ENCODE measurements around the gene TMEM119. TPM values are rescaled to one million over a fixed set of nuclear protein-coding genes. Genes with fewer than 3 reads are reported as not detected.
"Not testable (repeated sequence)": the region's sequence is repeated elsewhere in the genome, so short reads cannot be mapped to it uniquely, and the experiment has no call there.

TMEM119 gene
- total RNA-seq, 1 experiment from 2014 or later = not detected

- peaks cover 8% of the 10 kb centered on the region for H3K4me1 ChIP-seq (ENCODE audit: insufficient read depth, low read length, poor library complexity, severe bottlenecking)
- ChIA-PET CTCF (interaction anchor here (0.5 kb wide), 1 partner anchor 27 kb away, joined by 6 read pairs; no protein-coding TSS in a partner anchor), POLR2A (ENCODE audit: low non-redundant PET) (no interaction called here)
- no peak for DNase-seq (ENCODE audit: low spot score)
- no peak overlapping the region for H3K4me3 ChIP-seq (ENCODE audit: low read depth, low read length, poor library complexity, severe bottlenecking)
- intact Hi-C loops (cut with micrococcal nuclease; ENCODE audit: unreplicated experiment) = no loop called here
- no peak overlapping the region for H3K27ac ChIP-seq (ENCODE audit: low read depth, low read length, poor library complexity, severe bottlenecking)
- no peaks in the 10 kb centered on the region for H3K36me3 ChIP-seq (ENCODE audit: insufficient read depth, low read length, poor library complexity, severe bottlenecking)
- no peaks in the 10 kb centered on the region for H3K27me3 ChIP-seq (replicated peaks; ENCODE audit: insufficient read depth, low read depth, low read length, poor library complexity)
- BruUV-seq (replicated peaks) = no TSS peak
- H3K9me3 ChIP-seq (ENCODE audit: low read depth, low read length, poor library complexity, severe bottlenecking) = no peaks in the 10 kb centered on the region
- TF ChIP-seq EZH2 (IDR thresholded peaks at IDR 0.05; ENCODE audit: borderline replicate concordance, low read depth, low read length, poor library complexity, severe bottlenecking) (no peak), CTCF (conservative IDR thresholded peaks at IDR 0.05; ENCODE audit: low read depth, low read length) (no peak)
Measured at GRCh38 chr12:108620236-108620879, 22.5 kb upstream of the TMEM119 start.

DNA sequence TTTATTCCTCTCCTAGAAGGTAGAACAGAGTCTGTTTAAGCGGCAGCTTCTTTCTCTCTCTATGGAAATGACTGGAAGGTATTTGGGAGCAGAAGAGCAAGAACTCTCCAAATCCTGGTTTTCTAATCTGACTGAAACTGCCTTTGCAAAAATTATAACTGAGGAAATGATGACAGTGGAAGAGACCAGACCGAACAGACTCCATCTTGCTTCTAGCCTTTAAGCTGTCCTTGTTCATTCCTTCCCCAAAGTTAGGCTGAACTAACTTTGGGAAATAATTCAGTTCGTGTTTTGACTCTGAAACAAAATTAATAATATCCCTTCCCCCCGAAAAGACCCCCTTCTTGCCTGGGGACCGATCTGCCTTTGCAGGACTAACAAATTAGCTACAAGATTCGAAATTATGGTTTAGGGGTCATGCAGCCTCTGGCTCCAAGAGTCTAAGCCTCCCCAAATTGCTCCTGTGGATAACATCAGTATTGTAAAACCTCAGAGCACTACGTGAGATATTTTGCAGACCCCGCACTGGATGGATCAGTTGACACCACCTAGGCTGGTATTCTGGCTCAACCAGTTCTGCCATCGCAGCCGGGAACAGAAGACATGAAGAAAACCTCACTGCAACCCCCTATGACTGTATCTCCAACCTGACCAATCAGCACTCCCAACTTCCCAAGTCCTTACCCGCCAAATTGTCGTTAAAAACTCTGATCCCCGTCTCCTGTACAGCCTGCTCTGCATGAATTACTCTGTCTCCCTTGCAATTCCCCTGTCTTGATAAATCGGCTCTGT is 21.7 kb upstream of the TMEM119 start:
- Histone ChIP-seq H3K4me3 (ENCODE audit: low read depth, low read length, poor library complexity, severe bottlenecking) (no peak overlapping the region), H3K4me1 (ENCODE audit: insufficient read depth, low read length, poor library complexity, severe bottlenecking) (peaks cover 8% of the 10 kb centered on the region), H3K27me3 (replicated peaks; ENCODE audit: insufficient read depth, low read depth, low read length, poor library complexity) (no peaks in the 10 kb centered on the region), H3K27ac (ENCODE audit: low read depth, low read length, poor library complexity, severe bottlenecking) (no peak overlapping the region), H3K36me3 (ENCODE audit: insufficient read depth, low read length, poor library complexity, severe bottlenecking) (no peaks in the 10 kb centered on the region), H3K9me3 (ENCODE audit: low read depth, low read length, poor library complexity, severe bottlenecking) (no peaks in the 10 kb centered on the region)
- intact Hi-C loops (cut with micrococcal nuclease; ENCODE audit: unreplicated experiment) = loop anchor here (2.0 to 5.0 kb wide), 2 partner anchors 49 to 102 kb away; partner anchors contain the start of gene FICD
- TF ChIP-seq CTCF (conservative IDR thresholded peaks at IDR 0.05; ENCODE audit: low read depth, low read length) = no peak
- TF ChIP-seq EZH2 (IDR thresholded peaks at IDR 0.05; ENCODE audit: borderline replicate concordance, low read depth, low read length, poor library complexity, severe bottlenecking) = no peak
- no TSS peak for BruUV-seq (replicated peaks)
- ChIA-PET POLR2A (ENCODE audit: low non-redundant PET) (no interaction called here), CTCF (interaction anchor here (0.5 to 0.7 kb wide), 2 partner anchors 27 to 100 kb away, joined by 5 to 6 read pairs; no protein-coding TSS in a partner anchor)
- DNase-seq (ENCODE audit: low spot score) = no peak

GRCh38 chr12:108618953-108619274 is 21.0 kb upstream of the TMEM119 start:
- H3K36me3 ChIP-seq (ENCODE audit: insufficient read depth, low read length, poor library complexity, severe bottlenecking); H3K4me1 ChIP-seq (ENCODE audit: insufficient read depth, low read length, poor library complexity, severe bottlenecking); POLR2A ChIA-PET (ENCODE audit: low non-redundant PET); H3K4me3 ChIP-seq (ENCODE audit: low read depth, low read length, poor library complexity, severe bottlenecking); H3K9me3 ChIP-seq (ENCODE audit: low read depth, low read length, poor library complexity, severe bottlenecking); H3K27ac ChIP-seq (ENCODE audit: low read depth, low read length, poor library complexity, severe bottlenecking); BruUV-seq (replicated peaks); DNase-seq (ENCODE audit: low spot score); H3K27me3 ChIP-seq (replicated peaks; ENCODE audit: insufficient read depth, low read depth, low read length, poor library complexity): not testable (repeated sequence)
- CTCF ChIA-PET = interaction anchor here (0.5 to 1.3 kb wide), 2 partner anchors 20 to 51 kb away, joined by 3 to 5 read pairs; no protein-coding TSS in a partner anchor
- intact Hi-C loops (cut with micrococcal nuclease; ENCODE audit: unreplicated experiment) = loop anchor here (1.0 to 5.0 kb wide), 3 partner anchors 48 to 102 kb away; partner anchors contain the start of gene FICD
